H9 (cell line): Measurements from ENCODE around the gene SSBP1. TPM values are rescaled to one million over a fixed set of nuclear protein-coding genes. Genes with fewer than 3 reads are reported as not detected.

Experiments used
- DNase-seq: peaks from one replicate; pipeline ENCODE4 v3.0.0-alpha.2; 2017
- H2AFZ ChIP-seq: one replicate; pipeline ENCODE4 v1.6.1; 2013; ENCODE audit warnings: mild to moderate bottlenecking, low read length, control low read depth, moderate library complexity
- H2AK5ac ChIP-seq: 2 replicates; pipeline ENCODE4 v1.6.1; 2013; ENCODE audit warnings: low read length, control low read depth, mixed read lengths; ENCODE audit not compliant: insufficient read length
- H2BK120ac ChIP-seq: one replicate; pipeline ENCODE4 v1.6.1; 2013; ENCODE audit warnings: low read depth, mild to moderate bottlenecking, low read length, control low read depth, inconsistent platforms; ENCODE audit not compliant: poor library complexity, severe bottlenecking
- H2BK12ac ChIP-seq: 2 replicates; pipeline ENCODE4 v1.6.1; 2013; ENCODE audit warnings: low read length, control low read depth, mixed read lengths, low read depth; ENCODE audit not compliant: insufficient read length
- H2BK15ac ChIP-seq: 2 replicates; pipeline ENCODE4 v1.6.1; 2013; ENCODE audit warnings: low read depth, low read length, control low read depth
- H2BK20ac ChIP-seq: one replicate; pipeline ENCODE4 v1.6.1; 2013; ENCODE audit warnings: low read depth, mild to moderate bottlenecking, low read length, control low read depth, inconsistent platforms; ENCODE audit not compliant: poor library complexity, severe bottlenecking
- H2BK5ac ChIP-seq: 2 replicates; pipeline ENCODE4 v1.6.1; 2013; ENCODE audit warnings: low read length, control low read depth, mixed read lengths; ENCODE audit not compliant: insufficient read length
- H3K14ac ChIP-seq: 2 replicates; pipeline ENCODE4 v1.6.1; 2013; ENCODE audit warnings: low read length, control low read depth; ENCODE audit not compliant: insufficient read depth
- H3K18ac ChIP-seq: 2 replicates; pipeline ENCODE4 v1.6.1; 2013; ENCODE audit warnings: low read depth, mild to moderate bottlenecking, mixed read lengths, low read length, control low read depth; ENCODE audit not compliant: insufficient read length
- H3K23ac ChIP-seq: 2 replicates; pipeline ENCODE4 v1.6.1; 2013; ENCODE audit warnings: low read length, control low read depth, mixed read lengths, low read depth; ENCODE audit not compliant: insufficient read length
- H3K23me2 ChIP-seq: 2 replicates; pipeline ENCODE4 v1.6.1; 2013; ENCODE audit warnings: low read depth, mild to moderate bottlenecking, mixed read lengths, low read length, control low read depth; ENCODE audit not compliant: insufficient read length, poor library complexity, severe bottlenecking
- H3K27ac ChIP-seq: 2 replicates; pipeline ENCODE4 v1.5.1; 2013; ENCODE audit warnings: low read length, control low read depth, mixed read lengths, low read depth; ENCODE audit not compliant: insufficient read length
- H3K27me3 ChIP-seq: 2 replicates; pipeline ENCODE4 v1.6.1; 2013; ENCODE audit warnings: low read length, control low read depth, inconsistent platforms; ENCODE audit not compliant: insufficient read depth
- H3K4ac ChIP-seq: 2 replicates; pipeline ENCODE4 v1.6.1; 2013; ENCODE audit warnings: low read depth, mild to moderate bottlenecking, control low read depth, inconsistent platforms, low read length, moderate library complexity
- H3K4me1 ChIP-seq: 2 replicates; pipeline ENCODE4 v1.6.1; 2013; ENCODE audit warnings: low read length, control low read depth, inconsistent platforms; ENCODE audit not compliant: insufficient read depth
- H3K4me2 ChIP-seq: 2 replicates; pipeline ENCODE4 v1.6.1; 2013; ENCODE audit warnings: low read length, control low read depth, mixed read lengths; ENCODE audit not compliant: insufficient read length, insufficient read depth
- H3K56ac ChIP-seq: 2 replicates; pipeline ENCODE4 v1.6.1; 2013; ENCODE audit warnings: low read depth, mild to moderate bottlenecking, mixed read lengths, low read length, control low read depth; ENCODE audit not compliant: insufficient read length
- H3K79me1 ChIP-seq: 2 replicates; pipeline ENCODE4 v1.6.1; 2013; ENCODE audit warnings: low read depth, mild to moderate bottlenecking, moderate library complexity, low read length, control low read depth, inconsistent platforms; ENCODE audit not compliant: insufficient read depth, poor library complexity, severe bottlenecking
- H3K79me2 ChIP-seq: 2 replicates; pipeline ENCODE4 v1.6.1; 2013; ENCODE audit warnings: low read length, control low read depth, inconsistent platforms; ENCODE audit not compliant: insufficient read depth
- H3K9ac ChIP-seq: 2 replicates; pipeline ENCODE4 v1.6.1; 2013; ENCODE audit warnings: low read length, control low read depth, mixed read lengths; ENCODE audit not compliant: insufficient read length; ENCODE audit errors: extremely low read depth
- H3K9me3 ChIP-seq: one replicate; pipeline ENCODE4 v1.6.1; 2013; ENCODE audit warnings: low read depth, low read length, inconsistent platforms; ENCODE audit not compliant: control insufficient read depth
- H3T11ph ChIP-seq: one replicate; pipeline ENCODE4 v1.6.1; 2013; ENCODE audit warnings: mild to moderate bottlenecking, low read length, control low read depth, inconsistent platforms
- H4K20me1 ChIP-seq: one replicate; pipeline ENCODE4 v1.6.1; 2013; ENCODE audit not compliant: control insufficient read depth, insufficient read length, insufficient read depth
- H4K5ac ChIP-seq: 2 replicates; pipeline ENCODE4 v1.6.1; 2013; ENCODE audit warnings: low read depth, mild to moderate bottlenecking, mixed read lengths, low read length, control low read depth; ENCODE audit not compliant: insufficient read length
- H4K8ac ChIP-seq: replicated peaks from 2 replicates; pipeline ENCODE4 v1.6.1; 2013; ENCODE audit warnings: low read length, control low read depth, mixed read lengths, low read depth; ENCODE audit not compliant: insufficient read length
- H4K91ac ChIP-seq: 2 replicates; pipeline ENCODE4 v1.6.1; 2013; ENCODE audit warnings: low read depth, mild to moderate bottlenecking, moderate library complexity, mixed read lengths, low read length, control low read depth; ENCODE audit not compliant: insufficient read length
- H3K27ac Mint-ChIP-seq, 3 experiments: 2 replicates in 2 of 3; 3 replicates in 1 of 3; pipeline ENCODE4 v1.8.0; 2020 to 2021; ENCODE audit warnings: mixed read lengths in 3 of 3, mild to moderate bottlenecking in 1 of 3, moderate library complexity in 1 of 3
- H3K27me3 Mint-ChIP-seq: 2 replicates; pipeline ENCODE4 v1.8.0; 2021; ENCODE audit warnings: low read depth, mild to moderate bottlenecking, moderate library complexity, mixed read lengths
- H3K36me3 Mint-ChIP-seq, 3 experiments: 2 replicates in 2 of 3; 3 replicates in 1 of 3; pipeline ENCODE4 v1.8.0; 2020 to 2021; ENCODE audit warnings: low read depth in 3 of 3, mixed read lengths in 3 of 3; ENCODE audit not compliant: insufficient read depth in 1 of 3
- H3K4me1 Mint-ChIP-seq, 2 experiments: 2 replicates each; pipeline ENCODE4 v1.8.0; 2020; ENCODE audit warnings: mixed read lengths in 2 of 2
- H3K4me3 Mint-ChIP-seq, 2 experiments: 2 replicates in 1 of 2; 3 replicates in 1 of 2; pipeline ENCODE4 v1.8.0; 2020 to 2021; ENCODE audit warnings: mild to moderate bottlenecking in 2 of 2, mixed read lengths in 2 of 2, moderate library complexity in 1 of 2
- H3K9me3 Mint-ChIP-seq, 2 experiments: 2 replicates in 1 of 2; 3 replicates in 1 of 2; pipeline ENCODE4 v1.8.0; 2020; ENCODE audit warnings: mild to moderate bottlenecking in 2 of 2, mixed read lengths in 2 of 2, moderate library complexity in 1 of 2
- WGBS: extraction: QIAGEN DNeasy Blood & Tissue Kit; methylation state at CpG from one replicate; pipeline ENCODE4 v1.1.7; 2013; ENCODE audit warnings: missing lambda C conversion rate, low lambda C conversion rate, mixed read lengths; ENCODE audit not compliant: insufficient read length; ENCODE audit errors: extremely low coverage; 5-methylcytosine and 5-hydroxymethylcytosine counted together
- total RNA-seq: library from RNA; stranded (reverse); gene quantifications from 2 replicates; pipeline ENCODE4 v1.2.1, GENCODE V29; 2021
- TF ChIP-seq, protein P1 (sequence below): fragments of 200-600 bp; sonication (generic); conservative IDR thresholded peaks from 3 replicates; pipeline ENCODE4 v1.8.0; 2021; ENCODE audit warnings: antibody characterized with exemption, mild to moderate bottlenecking

Gene SSBP1
- total RNA-seq, 1 experiment from 2014 or later: 266 TPM

DNA sequence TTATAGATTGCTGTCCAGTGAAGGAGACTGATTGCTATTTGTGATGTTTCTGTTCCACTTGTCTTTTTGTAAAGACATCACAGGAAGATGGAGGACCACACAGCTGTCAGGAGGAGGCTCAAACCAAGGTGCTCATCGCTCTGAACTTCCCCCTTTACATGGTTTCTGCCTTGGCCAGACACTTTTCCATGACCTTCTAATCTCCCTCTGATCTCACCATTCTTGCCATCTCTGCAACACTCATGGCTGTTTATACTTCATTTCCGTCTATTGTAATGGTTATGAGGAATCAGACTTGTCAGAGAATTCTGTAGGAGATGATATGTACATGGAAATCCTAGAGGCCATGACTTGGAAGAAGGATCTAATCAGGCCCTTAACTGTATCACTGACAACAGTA, 50.1 kb downstream of the SSBP1 start:
- no peak overlapping the region for H4K8ac ChIP-seq
- H3K56ac ChIP-seq: no peak overlapping the region
- no peak overlapping the region for H3T11ph ChIP-seq
- Mint-ChIP-seq H3K27ac (no peak overlapping the region), H3K27me3 (no peaks in the 10 kb centered on the region), H3K9me3 (no peaks in the 10 kb centered on the region), H3K36me3 (peaks cover 2 to 8% (median 7%) of the 10 kb centered on the region in 3 experiments; a peak in 4 of 7 replicates), H3K4me1 (no peaks in the 10 kb centered on the region), H3K4me3 (no peak overlapping the region)
- no peaks in the 10 kb centered on the region for H3K4me1 ChIP-seq
- H3K9me3 ChIP-seq: no peaks in the 10 kb centered on the region
- no peak for DNase-seq
- H2AK5ac ChIP-seq: no peak overlapping the region
- H3K79me1 ChIP-seq: no peaks in the 10 kb centered on the region
- no peak overlapping the region for H3K4ac ChIP-seq
- no peak overlapping the region for H2BK5ac ChIP-seq
- H3K23me2 ChIP-seq: no peaks in the 10 kb centered on the region
- H3K23ac ChIP-seq: no peak overlapping the region
- H3K18ac ChIP-seq: no peak overlapping the region
- no peak overlapping the region for H2BK20ac ChIP-seq
- no peaks in the 10 kb centered on the region for H4K20me1 ChIP-seq
- H3K4me2 ChIP-seq: no peak overlapping the region
- no CpG with 5 or more reads among the region's 2 CpGs for WGBS
- no peak overlapping the region for H2BK12ac ChIP-seq
- H3K79me2 ChIP-seq: no peaks in the 10 kb centered on the region
- H2AFZ ChIP-seq: no peak overlapping the region
- H3K27me3 ChIP-seq: no peaks in the 10 kb centered on the region
- no peak overlapping the region for H3K14ac ChIP-seq
- no peak overlapping the region for H4K5ac ChIP-seq
- no peak overlapping the region for H3K27ac ChIP-seq
- H4K91ac ChIP-seq: no peak overlapping the region
- TF ChIP-seq, protein P1, sequence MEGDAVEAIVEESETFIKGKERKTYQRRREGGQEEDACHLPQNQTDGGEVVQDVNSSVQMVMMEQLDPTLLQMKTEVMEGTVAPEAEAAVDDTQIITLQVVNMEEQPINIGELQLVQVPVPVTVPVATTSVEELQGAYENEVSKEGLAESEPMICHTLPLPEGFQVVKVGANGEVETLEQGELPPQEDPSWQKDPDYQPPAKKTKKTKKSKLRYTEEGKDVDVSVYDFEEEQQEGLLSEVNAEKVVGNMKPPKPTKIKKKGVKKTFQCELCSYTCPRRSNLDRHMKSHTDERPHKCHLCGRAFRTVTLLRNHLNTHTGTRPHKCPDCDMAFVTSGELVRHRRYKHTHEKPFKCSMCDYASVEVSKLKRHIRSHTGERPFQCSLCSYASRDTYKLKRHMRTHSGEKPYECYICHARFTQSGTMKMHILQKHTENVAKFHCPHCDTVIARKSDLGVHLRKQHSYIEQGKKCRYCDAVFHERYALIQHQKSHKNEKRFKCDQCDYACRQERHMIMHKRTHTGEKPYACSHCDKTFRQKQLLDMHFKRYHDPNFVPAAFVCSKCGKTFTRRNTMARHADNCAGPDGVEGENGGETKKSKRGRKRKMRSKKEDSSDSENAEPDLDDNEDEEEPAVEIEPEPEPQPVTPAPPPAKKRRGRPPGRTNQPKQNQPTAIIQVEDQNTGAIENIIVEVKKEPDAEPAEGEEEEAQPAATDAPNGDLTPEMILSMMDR: no peak
- no peak overlapping the region for H2BK120ac ChIP-seq
- H3K9ac ChIP-seq: no peak overlapping the region
- H2BK15ac ChIP-seq: no peak overlapping the region
